DND-41 (cell line): Measurements from ENCODE around the gene OR13A1.
"Not testable (repeated sequence)": the region's sequence is repeated elsewhere in the genome, so short reads cannot be mapped to it uniquely, and the experiment has no call there.

ENCODE experiments used
- CTCF ChIP-seq: IDR thresholded peaks from 2 replicates; pipeline ENCODE4 v1.5.1; 2012; ENCODE audit warnings: borderline replicate concordance, low read length, moderate library complexity, mild to moderate bottlenecking; ENCODE audit not compliant: poor library complexity, severe bottlenecking; ENCODE audit errors: extremely low read depth
- EZH2 ChIP-seq: IDR thresholded peaks from 3 replicates; pipeline ENCODE4 v1.6.1; 2012; ENCODE audit warnings: borderline replicate concordance, low read depth, mild to moderate bottlenecking, moderate library complexity, low read length, inconsistent platforms; ENCODE audit not compliant: severe bottlenecking

- TF ChIP-seq CTCF, EZH2: not testable (repeated sequence)
These were observed 47.6 kb downstream of the OR13A1 start for GRCh38 chr10:45267777-45268176.
